K562 (cell line): ENCODE results near the gene MAP3K13. TPM values are rescaled to one million over a fixed set of nuclear protein-coding genes. Genes with fewer than 3 reads are reported as not detected.

Experiments used
- ATAC-seq: fragments of 200-7000 bp; cut with Tn5 transposase; 3 replicates; pipeline ENCODE4 v1.9.1; 2020; ENCODE audit warnings: moderate library complexity
- BruUV-seq: library from RNA; stranded (reverse); fragments of 400-500 nt; replicated peaks from 2 replicates; lab custom pipeline; 2021; lab: Mats Ljungman, UMichigan
- CTCF ChIA-PET: fragments of 300-600 bp; formaldehyde crosslinking; extraction: SDS; loops from one replicate; lab custom pipeline; 2021; ENCODE audit warnings: low intra/inter-chr PET ratio; lab: Yijun Ruan, JAX
- POLR2A ChIA-PET: fragments of 300-600, 350-650 bp; sonication (Branson Sonifier 250); formaldehyde crosslinking; extraction: SDS; loops from one replicate; lab custom pipeline; 2021; ENCODE audit warnings: antibody characterized with exemption, inconsistent platforms; lab: Yijun Ruan, JAX
- DNase-seq, 4 experiments: peaks; one replicate each; pipeline versions ENCODE4 v3.0.0 to v3.0.0-alpha.2; 2011 to 2018; ENCODE audit warnings: low spot score in 3 of 4, mixed read lengths in 3 of 4; ENCODE audit errors: extremely low read depth in 1 of 4
- FAIRE-seq: peaks from 2 replicates; lab custom pipeline; 2011; peaks lifted over from hg19 to GRCh38; lab: Jason Lieb, UNC
- H2AFZ ChIP-seq: 2 replicates; pipeline ENCODE4 v1.6.0; 2011; ENCODE audit warnings: low read depth, low read length, control low read depth, inconsistent platforms
- H3K27ac ChIP-seq: fragments of 200-600 bp; 3 replicates; pipeline ENCODE4 v1.8.0; 2011; ENCODE audit warnings: low read depth, mild to moderate bottlenecking, control low read depth, inconsistent platforms, low read length, moderate library complexity, mixed read lengths; ENCODE audit errors: extremely low read depth
- H3K27me3 ChIP-seq, 2 experiments: fragments of 300-600 bp in 1 of 2; 2 replicates in 1 of 2; 3 replicates in 1 of 2; pipeline versions ENCODE4 v1.6.0 to v1.8.0; 2011; ENCODE audit warnings: inconsistent platforms in 2 of 2, low read length in 2 of 2, mild to moderate bottlenecking in 1 of 2, mixed read lengths in 1 of 2, moderate library complexity in 1 of 2; ENCODE audit not compliant: control insufficient read depth in 2 of 2, insufficient read depth in 2 of 2
- H3K36me3 ChIP-seq: fragments of 300-600 bp; 3 replicates; pipeline ENCODE4 v1.8.0; 2011; ENCODE audit warnings: mild to moderate bottlenecking, low read length, inconsistent platforms; ENCODE audit not compliant: control insufficient read depth, insufficient read depth
- H3K4me1 ChIP-seq, 2 experiments: fragments of 200-600 bp in 1 of 2; replicated peaks in 1 of 2; 2 replicates in 1 of 2; 3 replicates in 1 of 2; pipeline versions ENCODE4 v1.5.1 to v1.8.0; 2011; ENCODE audit warnings: inconsistent platforms in 2 of 2, low read length in 2 of 2, mild to moderate bottlenecking in 1 of 2, mixed read lengths in 1 of 2, moderate library complexity in 1 of 2; ENCODE audit not compliant: control insufficient read depth in 2 of 2, insufficient read depth in 2 of 2
- H3K4me2 ChIP-seq: 2 replicates; pipeline ENCODE4 v1.6.1; 2011; ENCODE audit warnings: low read length, control low read depth, inconsistent platforms, mixed read lengths; ENCODE audit not compliant: insufficient read depth
- H3K4me3 ChIP-seq: fragments of 200-600 bp; sonication (generic), shearing (Covaris generic); 2 replicates; pipeline ENCODE4 v1.5.1; 2016; ENCODE audit warnings: control low read depth, inconsistent platforms
- H3K79me2 ChIP-seq: fragments of 200-600 bp; 3 replicates; pipeline ENCODE4 v1.8.0; 2011; ENCODE audit warnings: low read length, inconsistent platforms; ENCODE audit not compliant: control insufficient read depth, insufficient read depth
- H3K9ac ChIP-seq, 2 experiments: 2 replicates each; pipeline versions ENCODE4 v1.6.0 to v1.6.1; 2011; ENCODE audit warnings: low read depth in 2 of 2, low read length in 2 of 2, control low read depth in 1 of 2, inconsistent platforms in 1 of 2, mild to moderate bottlenecking in 1 of 2, mixed read lengths in 1 of 2; ENCODE audit not compliant: insufficient read depth in 1 of 2
- H3K9me1 ChIP-seq: one replicate; pipeline ENCODE4 v1.6.0; 2011; ENCODE audit warnings: inconsistent platforms, mild to moderate bottlenecking, low read length, moderate library complexity; ENCODE audit not compliant: control insufficient read depth, insufficient read depth
- H3K9me3 ChIP-seq: replicated peaks from 2 replicates; pipeline ENCODE4 v1.5.1; 2011; ENCODE audit warnings: low read depth, low read length, inconsistent platforms; ENCODE audit not compliant: control insufficient read depth, insufficient read depth
- H4K20me1 ChIP-seq: replicated peaks from 2 replicates; pipeline ENCODE4 v1.6.1; 2011; ENCODE audit warnings: low read length, inconsistent platforms, mixed read lengths; ENCODE audit not compliant: control insufficient read depth, insufficient read depth
- EWSR1 ChIP-seq: fragments of 450-650 bp; IDR thresholded peaks from 2 replicates; pipeline ENCODE4 v1.6.1; 2018; ENCODE audit warnings: borderline replicate concordance, mild to moderate bottlenecking, low read depth, moderate library complexity; ENCODE audit not compliant: partially characterized antibody
- HNRNPLL ChIP-seq: fragments of 200-400 bp; formaldehyde crosslinking; IDR thresholded peaks from 2 replicates; pipeline ENCODE4 v1.6.1; 2017; ENCODE audit warnings: low read length, low read depth, mild to moderate bottlenecking; ENCODE audit not compliant: poor library complexity, severe bottlenecking
- KLF6 ChIP-seq: fragments of 250-450 bp; sonication (Bioruptor Pico); IDR thresholded peaks from 2 replicates; pipeline ENCODE4 v1.4.0; 2020; ENCODE audit warnings: mild to moderate bottlenecking, moderate library complexity, borderline replicate concordance
- MECOM ChIP-seq: fragments of 250-450 bp; sonication (Bioruptor Pico); IDR thresholded peaks from 2 replicates; pipeline ENCODE4 v1.8.0; 2022; ENCODE audit warnings: inconsistent platforms
- NR1H2 ChIP-seq: sonication (generic); formaldehyde crosslinking; IDR thresholded peaks from 2 replicates; pipeline ENCODE4 v1.4.0; 2020; ENCODE audit warnings: mild to moderate bottlenecking, missing genetic modification reagents
- NR2C1 ChIP-seq, 2 experiments: fragments of 450-650 bp; IDR thresholded peaks; 2 replicates each; pipeline ENCODE4 v1.6.1; 2017; ENCODE audit warnings: mild to moderate bottlenecking in 2 of 2, antibody characterized with exemption in 1 of 2, inconsistent platforms in 1 of 2, missing compliant biosample characterization in 1 of 2, missing genetic modification characterization in 1 of 2
- PHB2 ChIP-seq: fragments of 450-650 bp; IDR thresholded peaks from 2 replicates; pipeline ENCODE4 v1.6.1; 2017; ENCODE audit warnings: low read depth
- RBM34 ChIP-seq: fragments of 200-400 bp; formaldehyde crosslinking; IDR thresholded peaks from 2 replicates; pipeline ENCODE4 v1.6.1; 2018; ENCODE audit warnings: low read length, borderline replicate concordance; ENCODE audit not compliant: insufficient read depth
- STAT5A ChIP-seq: IDR thresholded peaks from 2 replicates; pipeline ENCODE4 v1.6.1; 2012; ENCODE audit warnings: low read length, inconsistent platforms, borderline replicate concordance
- TEAD4 ChIP-seq, 2 experiments: sonication (generic) in 1 of 2; formaldehyde crosslinking in 1 of 2; IDR thresholded peaks; 2 replicates each; pipeline versions ENCODE4 v1.6.1 to v1.8.0; 2012 to 2022; ENCODE audit warnings: borderline replicate concordance in 1 of 2, inconsistent platforms in 1 of 2, low read length in 1 of 2, mild to moderate bottlenecking in 1 of 2, missing genetic modification reagents in 1 of 2
- TGIF2 ChIP-seq: sonication (generic); formaldehyde crosslinking; IDR thresholded peaks from 2 replicates; pipeline ENCODE4 v1.8.1; 2022; ENCODE audit warnings: mild to moderate bottlenecking, missing genetic modification reagents, moderate library complexity
- ZSCAN32 ChIP-seq: fragments of 450-650 bp; formaldehyde crosslinking; IDR thresholded peaks from 2 replicates; pipeline ENCODE4 v1.4.0; 2020; ENCODE audit warnings: mild to moderate bottlenecking, moderate library complexity
- WGBS: fragments of 100-300 bp; shearing (Covaris generic); methylation state at CpG from one replicate; pipeline ENCODE4 v1.1.6; 2016; ENCODE audit warnings: low coverage, mixed read lengths; ENCODE audit not compliant: insufficient coverage; ENCODE audit errors: missing lambda C conversion rate; 5-methylcytosine and 5-hydroxymethylcytosine counted together
- in situ Hi-C: fragments of 300-500 bp; cut with MboI; formaldehyde crosslinking; loops from 4 replicates; pipeline ENCODE4 v1.15.0; 2018; ENCODE audit warnings: inconsistent platforms, mixed read lengths
- intact Hi-C: fragments of 100-400 bp; cut with micrococcal nuclease; formaldehyde crosslinking; loops from 2 replicates; pipeline ENCODE4 v1.14.2; 2022
- polyA plus RNA-seq, 8 experiments: library from polyadenylated mRNA; depleted of rRNA in 4 of 8; stranded (reverse) in 5 of 8; unstranded in 3 of 8; fragments of >200 nt; fragmentation: Nextera tagmentation in 2 of 8; fragmentation: Illumina TruSeq in 1 of 8; extraction: Ambion mirVana in 2 of 8; extraction: Trizol in 1 of 8; gene quantifications; 2 replicates each; pipeline versions ENCODE4 v1.2.1 to v1.2.3, GENCODE V29; 2011 to 2014; ENCODE audit warnings: inconsistent platforms in 1 of 8, missing spikeins in 1 of 8
- total RNA-seq, 7 experiments: library from RNA; depleted of rRNA in 6 of 7; stranded (reverse); fragments of >200 nt in 6 of 7; fragmentation: Illumina TruSeq in 2 of 7; extraction: Trizol in 2 of 7; gene quantifications; 2 replicates each; pipeline versions ENCODE4 v1.2.1 to v1.2.3, GENCODE V29; 2011 to 2021; ENCODE audit warnings: low replicate concordance in 1 of 7
- TF ChIP-seq, protein P1 (sequence below): fragments of 250-450 bp; sonication (Bioruptor Pico); IDR thresholded peaks from 2 replicates; pipeline ENCODE4 v1.6.1; 2021; ENCODE audit warnings: mild to moderate bottlenecking
- TF ChIP-seq, protein P2 (sequence below): fragments of 450-650 bp; formaldehyde crosslinking; IDR thresholded peaks from 2 replicates; pipeline ENCODE4 v1.4.0; 2020; ENCODE audit warnings: mild to moderate bottlenecking, mixed read lengths
- TF ChIP-seq, protein P3 (sequence below): fragments of 250-450 bp; sonication (Bioruptor Pico); IDR thresholded peaks from 2 replicates; pipeline ENCODE4 v1.8.0; 2021; ENCODE audit warnings: borderline replicate concordance, mild to moderate bottlenecking, moderate library complexity; ENCODE audit not compliant: poor library complexity, severe bottlenecking
- TF ChIP-seq, protein P4 (sequence below): fragments of 250-450 bp; sonication (Bioruptor Pico); IDR thresholded peaks from 2 replicates; pipeline ENCODE4 v1.9.0; 2021; ENCODE audit warnings: mild to moderate bottlenecking, inconsistent platforms

The MAP3K13 gene
- total and polyA plus RNA-seq, 9 of the 15 experiments (the other 6 are each of a cell fraction or from before 2014, with no cell fraction given), result 0.04 to 0.32 (median 0.15) TPM; not detected in 2

DNA sequence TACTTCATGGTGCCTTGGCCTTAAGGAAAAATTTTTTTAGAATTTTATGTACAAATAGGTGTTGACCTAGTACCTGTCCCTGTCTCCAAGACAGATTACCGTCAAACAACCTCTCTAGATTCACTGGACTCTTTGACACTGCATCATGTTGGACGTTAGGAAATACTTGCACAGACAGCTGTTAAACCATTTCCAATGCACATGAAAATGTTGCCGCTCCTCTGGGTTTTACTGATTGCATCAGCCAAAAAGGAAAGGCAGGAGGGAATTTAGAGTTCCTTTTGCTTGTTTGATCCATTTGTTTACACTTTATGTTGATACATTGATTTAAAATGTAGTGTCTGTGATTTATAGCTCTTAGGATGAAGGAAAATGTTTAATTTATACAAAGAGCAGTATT, 121.4 kb downstream of the MAP3K13 start (continued):
- TF ChIP-seq NR2C1 (IDR thresholded peaks at IDR 0.05) (no peak), NR2C1 (tag; IDR thresholded peaks at IDR 0.05) (0 out of 2 replicates have a peak, but pooled peaks have one; percentile 42), KLF6 (CRISPR knock-in tag) (0 out of 2 replicates have a peak, but pooled peaks have one; percentile 30), ZSCAN32 (peak; percentile 68; the same call in 1 of the 2 replicates)

DNA sequence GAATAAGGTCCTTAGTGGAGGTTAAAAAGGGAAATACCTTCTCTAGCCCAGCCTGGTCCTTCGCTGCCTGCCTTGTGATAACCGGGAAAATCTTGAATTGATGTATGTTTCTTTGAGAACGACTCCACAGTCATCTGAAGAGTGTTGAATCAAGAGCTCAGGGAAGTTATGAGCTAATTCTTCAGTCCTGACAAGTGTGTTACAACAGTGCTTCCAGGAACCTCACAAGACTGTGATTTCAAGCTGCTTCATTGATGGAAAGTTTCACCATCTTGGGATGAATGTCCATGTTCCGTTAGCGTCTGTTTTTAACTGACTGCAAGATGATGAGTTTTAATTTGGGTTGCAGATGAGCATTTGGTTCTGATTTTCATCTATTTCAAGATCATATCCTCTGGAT, 123.5 kb downstream of the MAP3K13 start:
- H3K4me2 ChIP-seq, result no peak overlapping the region
- ChIA-PET CTCF (no interaction called here), POLR2A (interaction anchor here (1.0 to 1.5 kb wide), 4 partner anchors 8 to 100 kb away, joined by 3 to 5 read pairs (median 4); partner anchors contain the start of genes SENP2 and TMEM41A)
- no peaks in the 10 kb centered on the region for H3K79me2 ChIP-seq
- no peaks in the 10 kb centered on the region for H4K20me1 ChIP-seq
- DNase-seq (no peak), FAIRE-seq (no peak), ATAC-seq (no peak)
- intact Hi-C loops (no loop called here), in situ Hi-C loops (no loop called here)
- no peak overlapping the region for H3K27ac ChIP-seq
- H3K9ac ChIP-seq, result no peak overlapping the region
- no TSS peak for BruUV-seq
- H3K9me3 ChIP-seq, result no peaks in the 10 kb centered on the region
- H3K4me1 ChIP-seq, result no peaks in the 10 kb centered on the region
- no peak overlapping the region for H2AFZ ChIP-seq
- H3K4me3 ChIP-seq, result no peak overlapping the region
- no peaks in the 10 kb centered on the region for H3K27me3 ChIP-seq
- H3K9me1 ChIP-seq, result no peaks in the 10 kb centered on the region
- H3K36me3 ChIP-seq, result peaks cover 60% of the 10 kb centered on the region
- WGBS, result 75% methylated on average over 5 of the region's 5 CpGs
- TF ChIP-seq PHB2, result no peak
- no peak for TF ChIP-seq MECOM (CRISPR knock-in tag)
- no peak for TF ChIP-seq EWSR1
- no peak for TF ChIP-seq HNRNPLL
- TF ChIP-seq, protein P1, sequence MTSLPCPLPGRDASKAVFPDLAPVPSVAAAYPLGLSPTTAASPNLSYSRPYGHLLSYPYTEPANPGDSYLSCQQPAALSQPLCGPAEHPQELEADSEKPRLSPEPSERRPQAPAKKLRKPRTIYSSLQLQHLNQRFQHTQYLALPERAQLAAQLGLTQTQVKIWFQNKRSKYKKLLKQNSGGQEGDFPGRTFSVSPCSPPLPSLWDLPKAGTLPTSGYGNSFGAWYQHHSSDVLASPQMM (CRISPR knock-in tag), result no peak
- no peak for TF ChIP-seq TGIF2
- no peak for TF ChIP-seq STAT5A
- TF ChIP-seq, protein P2, sequence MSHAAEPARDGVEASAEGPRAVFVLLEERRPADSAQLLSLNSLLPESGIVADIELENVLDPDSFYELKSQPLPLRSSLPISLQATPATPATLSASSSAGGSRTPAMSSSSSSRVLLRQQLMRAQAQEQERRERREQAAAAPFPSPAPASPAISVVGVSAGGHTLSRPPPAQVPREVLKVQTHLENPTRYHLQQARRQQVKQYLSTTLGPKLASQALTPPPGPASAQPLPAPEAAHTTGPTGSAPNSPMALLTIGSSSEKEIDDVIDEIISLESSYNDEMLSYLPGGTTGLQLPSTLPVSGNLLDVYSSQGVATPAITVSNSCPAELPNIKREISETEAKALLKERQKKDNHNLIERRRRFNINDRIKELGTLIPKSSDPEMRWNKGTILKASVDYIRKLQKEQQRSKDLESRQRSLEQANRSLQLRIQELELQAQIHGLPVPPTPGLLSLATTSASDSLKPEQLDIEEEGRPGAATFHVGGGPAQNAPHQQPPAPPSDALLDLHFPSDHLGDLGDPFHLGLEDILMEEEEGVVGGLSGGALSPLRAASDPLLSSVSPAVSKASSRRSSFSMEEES (CRISPR knock-in tag), result no peak
- TF ChIP-seq, protein P3, sequence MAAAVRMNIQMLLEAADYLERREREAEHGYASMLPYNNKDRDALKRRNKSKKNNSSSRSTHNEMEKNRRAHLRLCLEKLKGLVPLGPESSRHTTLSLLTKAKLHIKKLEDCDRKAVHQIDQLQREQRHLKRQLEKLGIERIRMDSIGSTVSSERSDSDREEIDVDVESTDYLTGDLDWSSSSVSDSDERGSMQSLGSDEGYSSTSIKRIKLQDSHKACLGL (CRISPR knock-in tag), result no peak
- no peak for TF ChIP-seq NR1H2
- TF ChIP-seq, protein P4, sequence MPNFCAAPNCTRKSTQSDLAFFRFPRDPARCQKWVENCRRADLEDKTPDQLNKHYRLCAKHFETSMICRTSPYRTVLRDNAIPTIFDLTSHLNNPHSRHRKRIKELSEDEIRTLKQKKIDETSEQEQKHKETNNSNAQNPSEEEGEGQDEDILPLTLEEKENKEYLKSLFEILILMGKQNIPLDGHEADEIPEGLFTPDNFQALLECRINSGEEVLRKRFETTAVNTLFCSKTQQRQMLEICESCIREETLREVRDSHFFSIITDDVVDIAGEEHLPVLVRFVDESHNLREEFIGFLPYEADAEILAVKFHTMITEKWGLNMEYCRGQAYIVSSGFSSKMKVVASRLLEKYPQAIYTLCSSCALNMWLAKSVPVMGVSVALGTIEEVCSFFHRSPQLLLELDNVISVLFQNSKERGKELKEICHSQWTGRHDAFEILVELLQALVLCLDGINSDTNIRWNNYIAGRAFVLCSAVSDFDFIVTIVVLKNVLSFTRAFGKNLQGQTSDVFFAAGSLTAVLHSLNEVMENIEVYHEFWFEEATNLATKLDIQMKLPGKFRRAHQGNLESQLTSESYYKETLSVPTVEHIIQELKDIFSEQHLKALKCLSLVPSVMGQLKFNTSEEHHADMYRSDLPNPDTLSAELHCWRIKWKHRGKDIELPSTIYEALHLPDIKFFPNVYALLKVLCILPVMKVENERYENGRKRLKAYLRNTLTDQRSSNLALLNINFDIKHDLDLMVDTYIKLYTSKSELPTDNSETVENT (CRISPR knock-in tag), result no peak
- no peak for TF ChIP-seq RBM34
- no peak for TF ChIP-seq TEAD4 (IDR thresholded peaks at IDR 0.05; ENCODE audit: low read length)
- TF ChIP-seq TEAD4 (CRISPR knock-in tag; IDR thresholded peaks at IDR 0.05; ENCODE audit: borderline replicate concordance), result no peak
